Measurements from ENCODE around the gene RDX. TPM values are rescaled to one million over a fixed set of nuclear protein-coding genes. Genes with fewer than 3 reads are reported as not detected.

RDX gene
- total and polyA plus RNA-seq, 10 of the 15 experiments (the other 5 are each of a cell fraction or from before 2014, with no cell fraction given), result 24.6 to 62.2 (median 47.8) TPM

GRCh38 chr11:110130642-110131238, 165.7 kb downstream of the RDX start:
- CTCF ChIA-PET, result interaction anchor here (0.6 to 1.5 kb wide), 2 partner anchors 30 to 223 kb away, joined by 3 to 4 read pairs; no protein-coding TSS in a partner anchor
- FAIRE-seq, result peak; percentile 23

More at GRCh38 chr11:110130642-110131238, 165.7 kb downstream of the RDX start:
- DNase-seq (ENCODE audit: low read depth, low spot score), result no peak
- BruUV-seq (replicated peaks), result no TSS peak
- H2AFZ ChIP-seq (ENCODE audit: control insufficient read depth, low read depth, low read length), result no peak overlapping the region
- H3K27me3 ChIP-seq (replicated peaks in 1 of 2; ENCODE audit: control insufficient read depth in 2 of 2, insufficient read depth in 2 of 2, low read length in 1 of 2), result no peaks in the 10 kb centered on the region
- H3K36me3 ChIP-seq (ENCODE audit: control insufficient read depth in 2 of 2, insufficient read depth in 2 of 2, low read length in 1 of 2), result no peaks in the 10 kb centered on the region; a peak in 2 of 4 replicates
- no peaks in the 10 kb centered on the region for H4K20me1 ChIP-seq (ENCODE audit: control insufficient read depth, insufficient read depth)
- H3K9ac ChIP-seq (ENCODE audit: control insufficient read depth, insufficient read depth, low read length), result no peak overlapping the region
- POLR2A ChIA-PET, result interaction anchor here (0.6 kb wide), 1 partner anchor 164 kb away, joined by 4 read pairs; no protein-coding TSS in a partner anchor
- WGBS (ENCODE audit: insufficient coverage, insufficient replicate concordance, low lambda C conversion rate, missing lambda C conversion rate), result 80% methylated on average over 10 of the region's 10 CpGs
- H3K27ac ChIP-seq (ENCODE audit: control insufficient read depth, insufficient read depth), result no peak overlapping the region
- RAD21 ChIA-PET (ENCODE audit: unreplicated experiment), result interaction anchor here (0.8 kb wide), 1 partner anchor 8 kb away, joined by 3 read pairs; no protein-coding TSS in a partner anchor
- H3K79me2 ChIP-seq (ENCODE audit: control insufficient read depth, insufficient read depth, low read length), result peaks cover 9% of the 10 kb centered on the region
- no peak overlapping the region for H3K4me3 ChIP-seq
- H3K4me2 ChIP-seq (ENCODE audit: control insufficient read depth, insufficient read depth), result no peak overlapping the region
- no peaks in the 10 kb centered on the region for H3K9me3 ChIP-seq (replicated peaks; ENCODE audit: control insufficient read depth, insufficient read depth, low read length)
- TF ChIP-seq SUPT20H (IDR thresholded peaks at IDR 0.05; ENCODE audit: borderline replicate concordance, control insufficient read depth, low read depth, low read length) (no peak), KLF5 (IDR thresholded peaks at IDR 0.05; ENCODE audit: partially characterized antibody) (no peak), PKNOX1 (IDR thresholded peaks at IDR 0.05) (no peak), CBX3 (IDR thresholded peaks at IDR 0.05; ENCODE audit: borderline replicate concordance, low read depth) (no peak)
- SMC1A ChIA-PET (ENCODE audit: uncharacterized antibody, unreplicated experiment), result interaction anchor here (0.5 to 1.9 kb wide), 11 partner anchors 10 to 1185 kb away, joined by 3 to 8 read pairs (median 3); no protein-coding TSS in a partner anchor
- ATAC-seq, result peak; percentile 20; the same call in 2 of the 3 replicates
- in situ Hi-C loops (cut with MboI), result no loop called here
- intact Hi-C loops (cut with micrococcal nuclease; ENCODE audit: unreplicated experiment), result no loop called here
- H3K4me1 ChIP-seq (ENCODE audit: control insufficient read depth, insufficient read depth, low read length), result no peaks in the 10 kb centered on the region
